Measurements from ENCODE around the gene DEAF1.

- TF ChIP-seq CTCF (conservative IDR thresholded peaks at IDR 0.05; ENCODE audit: low read depth, low read length) (no peak), EZH2phosphoT487 (IDR thresholded peaks at IDR 0.05; ENCODE audit: borderline replicate concordance, low read length) (no peak)
Measured at GRCh38 chr11:596374-596773, 98.6 kb downstream of the DEAF1 start.

All from PC-3 (cell line).